ELF-1 (cell line): ENCODE results near the gene NPLOC4.

Experiments
- DNase-seq: peaks from one replicate; pipeline ENCODE4 v3.0.0-alpha.2; 2016; ENCODE audit warnings: low read depth, low spot score

Gene NPLOC4

DNA sequence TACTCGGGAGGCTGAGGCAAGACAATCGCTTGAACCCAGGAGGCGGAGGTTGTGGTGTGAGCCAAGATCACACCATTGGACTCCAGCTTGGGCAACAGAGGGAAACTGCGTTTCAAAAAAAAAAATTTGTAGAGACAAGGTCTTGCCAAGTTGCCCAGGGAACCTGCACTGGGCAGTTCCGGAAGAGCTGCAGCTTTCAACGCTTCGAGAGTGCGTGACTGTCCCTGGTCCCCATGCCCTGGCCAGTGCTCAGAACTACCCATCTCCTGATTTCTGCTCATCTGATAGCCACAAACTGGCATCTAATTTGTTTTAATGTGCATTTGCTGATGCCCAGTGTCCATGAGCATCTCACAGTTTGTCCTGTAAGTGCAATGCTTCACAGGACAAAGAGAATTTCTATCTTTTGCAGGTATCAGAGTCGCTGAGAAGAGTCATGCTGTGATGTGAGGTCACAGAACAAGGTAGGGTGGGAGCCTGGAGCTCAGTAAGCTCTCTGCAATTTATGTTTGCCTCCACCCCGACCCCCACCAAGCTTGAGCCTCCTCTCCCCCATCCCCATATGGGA lies 128.2 kb downstream of the NPLOC4 start:
- peak; percentile 76 for DNase-seq
